GM12875 (cell line): Measurements from ENCODE around the gene SELENOO.

Source experiments
- H3K4me3 ChIP-seq: one replicate; pipeline ENCODE4 v1.5.1; 2011; ENCODE audit warnings: low read depth, low read length, control low read depth
- TF ChIP-seq, protein P1 (sequence below): IDR thresholded peaks from 2 replicates; pipeline ENCODE4 v1.5.1; 2011; ENCODE audit warnings: low read depth, mild to moderate bottlenecking, control low read depth, inconsistent platforms, low read length, moderate library complexity, borderline replicate concordance; ENCODE audit not compliant: insufficient read depth

The SELENOO gene

DNA sequence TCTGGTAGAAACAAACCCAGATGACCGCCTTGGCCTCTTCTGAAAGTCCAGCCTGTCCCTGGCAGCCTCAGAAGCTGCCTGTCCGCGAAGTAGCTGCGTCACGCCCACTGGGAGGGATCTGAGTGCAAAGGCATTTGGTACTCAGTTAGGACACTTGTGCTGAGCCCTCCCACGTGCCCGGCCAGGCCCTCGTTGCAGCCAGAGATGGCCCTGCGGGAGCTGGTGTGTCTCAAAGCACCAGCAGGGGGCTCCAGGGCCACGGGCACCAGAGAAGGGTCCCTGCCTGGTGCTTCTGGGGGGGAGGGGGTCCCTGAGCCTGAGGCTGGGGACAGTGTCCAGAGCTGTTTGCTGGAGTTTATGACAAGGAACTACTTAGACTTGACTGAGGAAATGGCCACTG is 5.8 kb downstream of the SELENOO start:
- H3K4me3 ChIP-seq, result no peak overlapping the region
- TF ChIP-seq, protein P1, sequence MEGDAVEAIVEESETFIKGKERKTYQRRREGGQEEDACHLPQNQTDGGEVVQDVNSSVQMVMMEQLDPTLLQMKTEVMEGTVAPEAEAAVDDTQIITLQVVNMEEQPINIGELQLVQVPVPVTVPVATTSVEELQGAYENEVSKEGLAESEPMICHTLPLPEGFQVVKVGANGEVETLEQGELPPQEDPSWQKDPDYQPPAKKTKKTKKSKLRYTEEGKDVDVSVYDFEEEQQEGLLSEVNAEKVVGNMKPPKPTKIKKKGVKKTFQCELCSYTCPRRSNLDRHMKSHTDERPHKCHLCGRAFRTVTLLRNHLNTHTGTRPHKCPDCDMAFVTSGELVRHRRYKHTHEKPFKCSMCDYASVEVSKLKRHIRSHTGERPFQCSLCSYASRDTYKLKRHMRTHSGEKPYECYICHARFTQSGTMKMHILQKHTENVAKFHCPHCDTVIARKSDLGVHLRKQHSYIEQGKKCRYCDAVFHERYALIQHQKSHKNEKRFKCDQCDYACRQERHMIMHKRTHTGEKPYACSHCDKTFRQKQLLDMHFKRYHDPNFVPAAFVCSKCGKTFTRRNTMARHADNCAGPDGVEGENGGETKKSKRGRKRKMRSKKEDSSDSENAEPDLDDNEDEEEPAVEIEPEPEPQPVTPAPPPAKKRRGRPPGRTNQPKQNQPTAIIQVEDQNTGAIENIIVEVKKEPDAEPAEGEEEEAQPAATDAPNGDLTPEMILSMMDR, result peak; percentile 57

GRCh38 chr22:50207383-50208140 is 6.8 kb downstream of the SELENOO start:
- H3K4me3 ChIP-seq, result no peak overlapping the region
- TF ChIP-seq, protein P1, result no peak

DNA sequence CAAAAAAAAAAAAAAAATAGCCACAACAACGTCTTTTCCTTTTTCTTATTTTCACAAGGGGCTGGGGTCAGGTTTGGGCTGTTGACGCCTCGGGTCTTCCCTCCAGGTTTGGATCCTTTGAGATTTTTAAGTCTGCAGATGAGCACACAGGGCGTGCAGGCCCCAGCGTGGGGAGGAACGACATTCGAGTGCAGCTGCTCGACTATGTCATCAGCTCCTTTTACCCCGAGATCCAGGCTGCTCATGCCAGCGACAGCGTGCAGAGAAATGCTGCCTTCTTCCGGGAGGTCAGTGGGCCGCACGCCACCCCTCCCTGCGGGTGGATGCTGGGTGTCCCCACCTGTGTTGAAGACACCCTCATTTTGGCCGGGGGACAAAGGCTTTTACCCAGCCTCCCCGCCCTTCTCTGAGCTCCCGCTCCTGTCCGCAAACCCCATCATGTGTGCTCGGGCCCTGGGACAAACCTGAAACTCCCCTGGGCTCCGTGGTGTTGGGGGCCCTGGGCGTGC is 7.7 kb downstream of the SELENOO start:
- TF ChIP-seq, protein P1, result no peak
- H3K4me3 ChIP-seq, result no peak overlapping the region

- TF ChIP-seq, protein P1, result no peak
- H3K4me3 ChIP-seq, result no peak overlapping the region
These were observed 8.4 kb downstream of the SELENOO start for GRCh38 chr22:50208939-50209892.

DNA sequence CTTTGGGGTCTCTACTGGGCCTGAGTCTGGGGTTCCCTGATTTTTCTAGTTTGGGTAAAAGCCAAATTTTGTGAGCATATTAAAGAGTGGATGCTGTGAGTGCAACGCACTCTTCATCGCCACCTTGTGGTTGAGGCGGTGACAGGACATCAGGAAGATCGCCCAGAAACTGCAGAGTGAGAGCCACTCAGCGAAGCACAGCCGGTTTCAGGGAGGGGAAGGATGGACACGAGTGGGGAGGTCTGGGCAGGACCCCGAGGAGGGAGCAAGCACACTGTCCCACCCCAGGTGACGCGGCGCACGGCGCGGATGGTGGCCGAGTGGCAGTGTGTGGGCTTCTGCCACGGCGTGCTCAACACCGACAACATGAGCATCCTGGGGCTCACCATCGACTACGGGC is 9.1 kb downstream of the SELENOO start:
- TF ChIP-seq, protein P1, result peak; percentile 83

DNA sequence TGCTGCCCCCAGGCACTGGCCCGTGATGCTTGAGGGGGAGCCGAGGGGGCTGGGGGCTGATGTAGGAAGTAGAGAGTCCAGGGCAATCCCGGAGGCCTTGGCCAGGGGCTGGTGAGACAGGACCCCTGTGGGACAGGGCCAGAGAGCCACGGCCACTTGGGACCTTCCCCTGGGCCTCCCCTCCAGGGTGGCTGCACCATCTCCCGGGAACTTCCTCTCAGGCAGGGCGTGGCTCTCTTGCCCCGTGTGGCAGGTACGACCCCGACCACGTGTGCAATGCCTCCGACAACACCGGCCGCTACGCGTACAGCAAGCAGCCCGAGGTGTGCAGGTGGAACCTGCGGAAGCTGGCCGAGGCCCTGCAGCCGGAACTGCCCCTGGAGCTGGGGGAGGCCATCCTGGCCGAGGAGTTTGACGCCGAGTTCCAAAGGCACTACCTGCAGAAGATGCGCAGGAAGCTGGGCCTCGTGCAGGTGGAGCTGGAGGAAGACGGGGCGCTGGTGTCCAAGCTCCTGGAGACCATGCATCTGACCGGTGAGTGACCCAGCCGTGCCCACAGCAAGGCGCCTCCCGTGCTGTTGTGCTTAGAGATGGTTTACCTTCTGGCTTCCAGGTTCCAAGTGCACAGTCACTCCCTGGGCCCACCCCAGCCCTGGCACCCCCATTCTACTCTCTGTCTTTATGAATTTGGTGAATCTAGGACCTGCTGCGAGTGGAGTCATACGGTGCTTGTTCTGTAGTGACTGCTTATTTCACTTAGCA is 9.7 kb downstream of the SELENOO start:
- TF ChIP-seq, protein P1, result no peak

More for the DNA sequence above, 9.1 kb downstream of the SELENOO start:
- H3K4me3 ChIP-seq, result no peak overlapping the region

More for the DNA sequence above, 9.7 kb downstream of the SELENOO start:
- H3K4me3 ChIP-seq, result no peak overlapping the region
